Activated naive CD4-positive, alpha-beta T cell treated with Interleukin-2 at 50 U/mL for 16 hours (primary cell): ENCODE results near the gene FDX1.

ENCODE experiments used
- DNase-seq: peaks from one replicate; pipeline ENCODE4 v3.0.0-alpha.2; 2020

Gene FDX1

GRCh38 chr11:110470716-110471115 is 41.0 kb downstream of the FDX1 start:
- DNase-seq = no peak

- DNase-seq = no peak
Observed at GRCh38 chr11:110471371-110471770, 41.6 kb downstream of the FDX1 start.

- DNase-seq = no peak
Observed at GRCh38 chr11:110472858-110473257, 43.1 kb downstream of the FDX1 start.

- DNase-seq = no peak
Observed at GRCh38 chr11:110473706-110474105, 44.0 kb downstream of the FDX1 start.

GRCh38 chr11:110474578-110474977 is 44.8 kb downstream of the FDX1 start:
- no peak for DNase-seq

GRCh38 chr11:110475671-110476070 is 45.9 kb downstream of the FDX1 start:
- no peak for DNase-seq

GRCh38 chr11:110478410-110478809 is 48.7 kb downstream of the FDX1 start:
- DNase-seq = no peak

- DNase-seq = no peak
Observed at GRCh38 chr11:110479108-110480101, 49.7 kb downstream of the FDX1 start.

GRCh38 chr11:110481523-110481922 is 51.8 kb downstream of the FDX1 start:
- no peak for DNase-seq

GRCh38 chr11:110486156-110486555 is 56.4 kb downstream of the FDX1 start:
- DNase-seq = no peak

- DNase-seq = no peak
Observed at GRCh38 chr11:110488446-110488845, 58.7 kb downstream of the FDX1 start.

- DNase-seq = no peak
Observed at GRCh38 chr11:110490886-110491285, 61.1 kb downstream of the FDX1 start.

- DNase-seq = no peak
Observed at GRCh38 chr11:110491577-110492320, 62.0 kb downstream of the FDX1 start.

- no peak for DNase-seq
Observed at GRCh38 chr11:110492321-110492685, 62.6 kb downstream of the FDX1 start.

GRCh38 chr11:110493346-110493745 is 63.6 kb downstream of the FDX1 start:
- no peak for DNase-seq

- DNase-seq = no peak
Observed at GRCh38 chr11:110497231-110497978, 67.7 kb downstream of the FDX1 start.

- no peak for DNase-seq
Observed at GRCh38 chr11:110501428-110501827, 71.7 kb downstream of the FDX1 start.

GRCh38 chr11:110505528-110506284 is 76.0 kb downstream of the FDX1 start:
- no peak for DNase-seq

GRCh38 chr11:110507328-110507727 is 77.6 kb downstream of the FDX1 start:
- no peak for DNase-seq

- DNase-seq = no peak
Observed at GRCh38 chr11:110508786-110509185, 79.0 kb downstream of the FDX1 start.

GRCh38 chr11:110509472-110509871 is 79.7 kb downstream of the FDX1 start:
- no peak for DNase-seq

GRCh38 chr11:110512026-110512425 is 82.3 kb downstream of the FDX1 start:
- no peak for DNase-seq
